ENCODE results near the gene PRDX5.
"Not testable (repeated sequence)": the region's sequence is repeated elsewhere in the genome, so short reads cannot be mapped to it uniquely, and the experiment has no call there.

PRDX5 gene

DNA sequence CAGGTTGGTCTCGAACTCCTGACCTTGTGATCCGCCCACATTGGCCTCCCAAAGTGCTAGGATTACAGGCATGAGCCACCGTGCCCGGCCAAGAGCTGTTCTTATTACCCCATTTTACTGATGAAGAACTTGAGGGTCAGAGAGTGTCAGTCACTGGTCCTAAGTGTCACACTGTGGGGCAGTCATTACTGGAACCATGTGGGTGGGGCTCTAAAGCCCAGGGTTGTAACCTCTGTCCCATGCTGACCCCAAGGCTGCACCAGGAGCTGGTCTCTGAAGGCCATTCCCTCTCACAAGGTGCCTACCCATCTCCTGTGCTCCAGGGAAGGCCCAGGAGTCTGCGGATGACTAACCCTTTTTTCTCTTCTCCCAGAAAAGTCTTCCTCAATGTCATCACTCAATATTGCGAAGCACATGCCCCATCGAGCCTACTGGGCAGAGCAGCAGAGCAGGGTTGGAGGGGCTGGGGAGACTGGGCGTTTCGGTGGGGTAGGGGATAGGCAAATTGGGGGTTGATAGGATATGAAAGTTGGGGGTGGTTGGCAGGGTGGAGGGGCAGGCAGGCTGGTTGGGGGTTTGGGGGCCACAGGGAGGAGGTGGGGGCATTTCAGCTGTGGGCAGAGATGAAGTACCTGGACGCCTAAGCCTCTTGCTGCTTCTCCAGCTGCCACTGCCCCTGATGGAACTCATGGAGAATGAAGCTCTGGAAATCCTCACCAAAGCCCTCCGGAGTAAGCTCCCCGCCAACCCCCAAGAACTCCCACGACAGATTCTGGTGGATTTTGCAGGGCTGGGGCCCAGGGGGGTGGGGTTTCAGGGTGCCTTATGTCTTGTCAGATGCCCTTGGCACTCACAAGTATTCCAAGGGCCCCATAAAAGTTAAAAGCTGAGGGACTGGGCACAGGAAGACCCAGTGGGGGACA lies 14.6 kb upstream of the PRDX5 start:
- Histone ChIP-seq H3K9ac (ENCODE audit: low read depth, low read length) (no peak overlapping the region), H3K4me1 (ENCODE audit: control insufficient read depth, insufficient read depth, low read length) (peaks cover 29% of the 10 kb centered on the region)

DNA sequence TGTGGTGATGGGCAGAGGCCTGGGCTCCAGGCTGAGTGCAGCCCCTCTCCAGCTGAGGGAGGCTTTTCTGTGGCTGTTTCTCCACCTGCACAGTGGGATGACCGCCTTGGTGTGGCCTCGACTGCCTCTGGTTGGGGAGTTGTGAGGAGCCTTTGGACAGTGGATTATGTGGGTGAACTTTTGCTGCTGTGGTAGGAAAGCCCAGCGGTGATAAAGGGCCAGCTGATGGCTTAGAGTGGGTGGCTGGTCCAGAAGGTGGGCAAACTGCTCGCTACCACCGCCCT lies 13.9 kb upstream of the PRDX5 start:
- no peaks in the 10 kb centered on the region for H3K36me3 ChIP-seq (ENCODE audit: insufficient read depth, low read length)
- H3K27me3 ChIP-seq (ENCODE audit: control insufficient read depth, insufficient read depth, low read length): peaks cover 19% of the 10 kb centered on the region
- H3K9me3 ChIP-seq (replicated peaks; ENCODE audit: low read length): no peaks in the 10 kb centered on the region
- H3K9ac ChIP-seq (ENCODE audit: low read depth, low read length): no peak overlapping the region
- H3K4me1 ChIP-seq (ENCODE audit: control insufficient read depth, insufficient read depth, low read length): peaks cover 29% of the 10 kb centered on the region
- H3K4me2 ChIP-seq (ENCODE audit: low read length): peak overlapping the region; percentile 97
- peak overlapping the region; percentile 80 for H3K4me3 ChIP-seq (ENCODE audit: low read length)

More for the DNA sequence above, 14.6 kb upstream of the PRDX5 start:
- H3K9me3 ChIP-seq (replicated peaks; ENCODE audit: low read length): no peaks in the 10 kb centered on the region
- peaks cover 25% of the 10 kb centered on the region for H3K27me3 ChIP-seq (ENCODE audit: control insufficient read depth, insufficient read depth, low read length)
- no peak overlapping the region for H3K4me2 ChIP-seq (ENCODE audit: low read length)
- no peaks in the 10 kb centered on the region for H3K36me3 ChIP-seq (ENCODE audit: insufficient read depth, low read length)
- no peak overlapping the region for H3K4me3 ChIP-seq (ENCODE audit: low read length)

- Histone ChIP-seq H3K36me3 (ENCODE audit: insufficient read depth, low read length) (no peaks in the 10 kb centered on the region), H3K9ac (ENCODE audit: low read depth, low read length) (peak overlapping the region; percentile 67), H3K9me3 (replicated peaks; ENCODE audit: low read length) (no peaks in the 10 kb centered on the region), H3K4me1 (ENCODE audit: control insufficient read depth, insufficient read depth, low read length) (peaks cover 28% of the 10 kb centered on the region), H3K4me3 (ENCODE audit: low read length) (peak overlapping the region; percentile 80), H3K27me3 (ENCODE audit: control insufficient read depth, insufficient read depth, low read length) (peaks cover 14% of the 10 kb centered on the region), H3K4me2 (ENCODE audit: low read length) (peak overlapping the region; percentile 97)
These were observed 13.4 kb upstream of the PRDX5 start for GRCh38 chr11:64304316-64305072.

- peaks cover 7% of the 10 kb centered on the region for H3K27me3 ChIP-seq (ENCODE audit: control insufficient read depth, insufficient read depth, low read length)
These were observed 12.7 kb upstream of the PRDX5 start, which contains the start of gene ESRRA for GRCh38 chr11:64305075-64305690. Gene ESRRA (plus strand): TSS chr11:64305524. CDS start chr11:64307180, 1,656 bp downstream.

GRCh38 chr11:64305691-64306562 lies 12.0 kb upstream of the PRDX5 start:
- Histone ChIP-seq H3K4me1 (ENCODE audit: control insufficient read depth, insufficient read depth, low read length) (peaks cover 14% of the 10 kb centered on the region), H3K36me3 (ENCODE audit: insufficient read depth, low read length) (no peaks in the 10 kb centered on the region), H3K4me2 (ENCODE audit: low read length) (peak overlapping the region; percentile 96), H3K4me3 (ENCODE audit: low read length) (peak overlapping the region; percentile 75), H3K27me3 (ENCODE audit: control insufficient read depth, insufficient read depth, low read length) (no peaks in the 10 kb centered on the region), H3K9ac (ENCODE audit: low read depth, low read length) (peak overlapping the region; percentile 84), H3K9me3 (replicated peaks; ENCODE audit: low read length) (no peaks in the 10 kb centered on the region)

More at GRCh38 chr11:64305075-64305690, 12.7 kb upstream of the PRDX5 start, which contains the start of gene ESRRA:
- Histone ChIP-seq H3K4me2 (ENCODE audit: low read length) (peak within 1 kb of the TSS; percentile 97), H3K4me3 (ENCODE audit: low read length) (peak within 1 kb of the TSS; percentile 80), H3K9me3 (replicated peaks; ENCODE audit: low read length) (no peaks in the 10 kb centered on the region), H3K4me1 (ENCODE audit: control insufficient read depth, insufficient read depth, low read length) (peaks cover 21% of the 10 kb centered on the region), H3K9ac (ENCODE audit: low read depth, low read length) (peak within 1 kb of the TSS; percentile 84), H3K36me3 (ENCODE audit: insufficient read depth, low read length) (no peaks in the 10 kb centered on the region)

DNA sequence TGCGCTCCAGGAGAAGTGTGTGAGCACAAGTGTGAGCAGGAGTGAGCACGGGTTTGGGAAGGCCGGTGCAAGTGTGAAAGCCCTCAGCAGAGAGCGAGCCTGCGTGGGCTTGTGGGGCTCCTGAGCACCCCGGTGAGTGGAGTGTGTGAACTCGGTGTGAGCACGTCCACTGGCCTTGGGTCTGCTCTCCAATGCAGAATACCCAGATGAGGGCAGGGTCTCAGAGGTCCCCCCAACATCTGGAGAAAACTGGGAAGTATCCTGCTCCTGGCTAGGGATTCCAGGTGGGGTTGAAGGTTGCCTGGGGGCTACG lies 11.4 kb upstream of the PRDX5 start:
- H3K9ac ChIP-seq (ENCODE audit: low read depth, low read length): peak overlapping the region; percentile 84
- no peaks in the 10 kb centered on the region for H3K36me3 ChIP-seq (ENCODE audit: insufficient read depth, low read length)
- H3K4me3 ChIP-seq (ENCODE audit: low read length): peak overlapping the region; percentile 75
- peaks cover 13% of the 10 kb centered on the region for H3K4me1 ChIP-seq (ENCODE audit: control insufficient read depth, insufficient read depth, low read length)
- H3K27me3 ChIP-seq (ENCODE audit: control insufficient read depth, insufficient read depth, low read length): no peaks in the 10 kb centered on the region
- H3K4me2 ChIP-seq (ENCODE audit: low read length): peak overlapping the region; percentile 96
- no peaks in the 10 kb centered on the region for H3K9me3 ChIP-seq (replicated peaks; ENCODE audit: low read length)

GRCh38 chr11:64306876-64307622 lies 10.9 kb upstream of the PRDX5 start:
- peak overlapping the region; percentile 75 for H3K4me3 ChIP-seq (ENCODE audit: low read length)
- H3K9ac ChIP-seq (ENCODE audit: low read depth, low read length): peak overlapping the region; percentile 84
- no peaks in the 10 kb centered on the region for H3K27me3 ChIP-seq (ENCODE audit: control insufficient read depth, insufficient read depth, low read length)
- peak overlapping the region; percentile 96 for H3K4me2 ChIP-seq (ENCODE audit: low read length)
- H3K36me3 ChIP-seq (ENCODE audit: insufficient read depth, low read length): no peaks in the 10 kb centered on the region
- H3K9me3 ChIP-seq (replicated peaks; ENCODE audit: low read length): no peaks in the 10 kb centered on the region
- H3K4me1 ChIP-seq (ENCODE audit: control insufficient read depth, insufficient read depth, low read length): peaks cover 13% of the 10 kb centered on the region

DNA sequence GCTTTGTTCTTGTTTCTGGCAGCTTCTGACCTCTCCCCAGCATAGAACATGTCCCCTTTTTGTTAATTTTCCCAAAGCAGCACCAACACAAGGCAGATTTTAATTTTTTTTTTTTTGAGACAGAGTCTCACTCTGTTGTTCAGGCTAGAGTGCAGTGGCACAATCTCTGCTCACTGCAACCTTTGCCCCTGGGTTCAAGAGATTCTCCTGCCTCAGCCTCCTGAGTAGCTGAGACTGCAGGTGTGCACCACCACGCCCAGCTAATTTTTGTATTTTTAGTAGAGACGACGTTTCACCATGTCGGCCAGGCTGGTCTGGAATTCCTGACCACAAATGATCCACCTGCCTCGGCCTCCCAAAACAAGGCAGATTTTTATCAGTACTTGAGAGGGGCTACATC lies 10.1 kb upstream of the PRDX5 start:
- H3K9me3 ChIP-seq (replicated peaks; ENCODE audit: low read length); H3K4me3 ChIP-seq (ENCODE audit: low read length); H3K9ac ChIP-seq (ENCODE audit: low read depth, low read length): not testable (repeated sequence)

DNA sequence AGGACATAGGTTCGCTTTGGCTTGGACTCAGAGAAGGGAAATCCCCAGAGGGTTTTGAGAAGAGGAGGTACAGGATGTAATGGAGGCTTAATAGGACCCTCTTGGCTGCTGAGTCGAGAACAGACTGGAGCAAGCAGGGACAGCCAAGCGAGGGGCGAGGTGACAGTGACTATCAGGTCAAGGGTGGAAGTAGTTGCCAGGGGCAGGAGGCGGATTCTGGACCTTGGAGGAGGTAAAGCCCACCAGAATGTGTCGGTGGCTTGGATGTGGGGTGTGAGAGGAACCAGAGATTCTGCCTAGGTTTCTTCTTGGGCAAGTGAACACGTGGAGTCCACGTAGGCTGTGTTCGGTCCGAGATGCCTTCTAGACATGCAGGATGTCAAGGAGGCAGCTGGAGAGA lies 5.0 kb upstream of the PRDX5 start:
- H3K36me3 ChIP-seq (ENCODE audit: insufficient read depth, low read length): peaks cover 17% of the 10 kb centered on the region
- H3K27me3 ChIP-seq (ENCODE audit: control insufficient read depth, insufficient read depth, low read length): no peaks in the 10 kb centered on the region
- H3K4me2 ChIP-seq (ENCODE audit: low read length): no peak overlapping the region
- H3K9ac ChIP-seq (ENCODE audit: low read depth, low read length): peak overlapping the region; percentile 67
- H3K4me3 ChIP-seq (ENCODE audit: low read length): no peak overlapping the region
- peaks cover 16% of the 10 kb centered on the region for H3K4me1 ChIP-seq (ENCODE audit: control insufficient read depth, insufficient read depth, low read length)
- H3K9me3 ChIP-seq (replicated peaks; ENCODE audit: low read length): no peaks in the 10 kb centered on the region

More for the DNA sequence above, 10.1 kb upstream of the PRDX5 start:
- not testable (repeated sequence) for H3K36me3 ChIP-seq (ENCODE audit: insufficient read depth, low read length); H3K4me2 ChIP-seq (ENCODE audit: low read length); H3K27me3 ChIP-seq (ENCODE audit: control insufficient read depth, insufficient read depth, low read length)
- H3K4me1 ChIP-seq (ENCODE audit: control insufficient read depth, insufficient read depth, low read length): peaks cover 13% of the 10 kb centered on the region

DNA sequence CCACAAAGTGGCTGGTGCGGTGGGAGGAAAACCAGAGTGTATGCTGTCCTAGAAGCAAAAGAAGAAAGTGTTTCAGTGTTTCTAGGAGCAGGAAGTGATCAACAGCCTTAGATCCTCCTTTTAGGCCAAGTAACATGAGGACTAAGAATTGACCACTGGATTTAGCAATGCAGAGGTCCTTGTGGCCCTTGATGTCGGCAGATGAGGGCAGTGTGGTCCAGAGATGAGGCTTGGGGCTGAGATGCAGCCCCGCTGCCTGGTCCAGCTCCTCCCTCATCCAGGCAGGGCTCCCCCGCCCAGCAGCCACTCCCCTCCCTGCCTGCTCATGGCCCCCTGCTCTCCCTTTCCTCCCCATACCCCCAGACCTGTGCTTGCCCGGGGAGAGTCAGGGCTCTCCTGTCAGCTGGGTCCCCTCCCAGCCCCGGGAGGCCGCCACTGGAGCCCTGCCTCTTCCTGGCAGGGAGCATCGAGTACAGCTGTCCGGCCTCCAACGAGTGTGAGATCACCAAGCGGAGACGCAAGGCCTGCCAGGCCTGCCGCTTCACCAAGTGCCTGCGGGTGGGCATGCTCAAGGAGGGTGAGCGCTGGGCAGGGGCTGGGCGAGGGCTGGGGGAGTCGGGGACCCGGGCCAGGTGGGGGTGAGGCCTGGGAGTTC lies 4.3 kb upstream of the PRDX5 start:
- H3K4me3 ChIP-seq (ENCODE audit: low read length): peak overlapping the region; percentile 59

More for the DNA sequence above, 4.3 kb upstream of the PRDX5 start:
- H3K9ac ChIP-seq (ENCODE audit: low read depth, low read length): peak overlapping the region; percentile 67
- no peaks in the 10 kb centered on the region for H3K9me3 ChIP-seq (replicated peaks; ENCODE audit: low read length)
- peaks cover 17% of the 10 kb centered on the region for H3K36me3 ChIP-seq (ENCODE audit: insufficient read depth, low read length)
- peak overlapping the region; percentile 73 for H3K4me2 ChIP-seq (ENCODE audit: low read length)
- H3K27me3 ChIP-seq (ENCODE audit: control insufficient read depth, insufficient read depth, low read length): no peaks in the 10 kb centered on the region
- H3K4me1 ChIP-seq (ENCODE audit: control insufficient read depth, insufficient read depth, low read length): peaks cover 16% of the 10 kb centered on the region
